GM15510 (cell line): ENCODE results near the gene NLGN1.

ENCODE experiments used
- POLR2A ChIP-seq: IDR thresholded peaks from 3 replicates; pipeline ENCODE4 v1.6.1; 2011; ENCODE audit warnings: borderline replicate concordance; ENCODE audit not compliant: insufficient read length; ENCODE audit errors: extremely low read depth

Gene NLGN1

GRCh38 chr3:173587055-173587454 is 189.5 kb downstream of the NLGN1 start:
- no peak for TF ChIP-seq POLR2A

GRCh38 chr3:173588556-173588955 is 191.0 kb downstream of the NLGN1 start:
- no peak for TF ChIP-seq POLR2A

GRCh38 chr3:173589116-173589515 is 191.6 kb downstream of the NLGN1 start:
- no peak for TF ChIP-seq POLR2A

GRCh38 chr3:173591401-173591800 is 193.9 kb downstream of the NLGN1 start:
- TF ChIP-seq POLR2A: no peak

GRCh38 chr3:173599673-173600072 is 202.1 kb downstream of the NLGN1 start:
- no peak for TF ChIP-seq POLR2A

- no peak for TF ChIP-seq POLR2A
These were observed 217.0 kb downstream of the NLGN1 start for GRCh38 chr3:173614522-173614921.

DNA sequence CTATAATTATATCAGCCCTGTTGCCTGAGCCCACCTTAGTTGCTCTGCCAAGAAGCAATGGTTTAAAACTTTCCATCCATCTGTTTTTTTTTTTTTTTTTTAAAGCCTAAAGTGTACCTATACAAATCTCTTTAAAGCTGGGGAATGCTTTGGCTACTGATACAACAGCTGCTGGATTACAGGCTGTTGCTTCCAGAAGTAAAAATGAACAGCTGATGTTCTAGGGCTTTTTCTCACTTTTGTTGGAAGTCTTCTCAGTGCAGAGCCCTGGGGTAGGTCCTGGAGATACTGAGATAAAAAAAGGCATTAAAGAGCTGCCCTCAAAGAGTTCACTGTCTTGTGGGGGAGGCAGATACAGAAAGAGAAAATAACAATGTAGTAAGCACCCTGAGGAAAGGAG is 218.1 kb downstream of the NLGN1 start:
- no peak for TF ChIP-seq POLR2A

DNA sequence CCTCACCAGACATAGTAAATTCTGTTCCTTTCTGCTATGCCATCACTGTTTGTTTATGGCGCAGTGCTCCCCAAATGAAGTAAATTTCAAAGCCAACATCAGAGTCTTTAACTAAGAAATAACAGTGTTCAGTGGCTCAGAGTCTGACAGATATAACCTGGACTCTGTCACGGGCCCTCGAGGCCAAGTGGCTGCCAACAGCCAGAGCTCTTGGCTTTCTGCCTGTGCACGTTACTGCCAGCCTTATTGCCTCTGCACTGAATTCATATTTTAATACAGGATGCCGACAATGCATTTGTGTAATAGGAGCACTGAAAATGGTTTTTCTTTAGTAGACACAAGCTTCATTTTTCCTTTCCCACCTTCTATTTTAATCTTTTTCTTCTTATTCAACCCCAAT is 219.9 kb downstream of the NLGN1 start:
- no peak for TF ChIP-seq POLR2A

DNA sequence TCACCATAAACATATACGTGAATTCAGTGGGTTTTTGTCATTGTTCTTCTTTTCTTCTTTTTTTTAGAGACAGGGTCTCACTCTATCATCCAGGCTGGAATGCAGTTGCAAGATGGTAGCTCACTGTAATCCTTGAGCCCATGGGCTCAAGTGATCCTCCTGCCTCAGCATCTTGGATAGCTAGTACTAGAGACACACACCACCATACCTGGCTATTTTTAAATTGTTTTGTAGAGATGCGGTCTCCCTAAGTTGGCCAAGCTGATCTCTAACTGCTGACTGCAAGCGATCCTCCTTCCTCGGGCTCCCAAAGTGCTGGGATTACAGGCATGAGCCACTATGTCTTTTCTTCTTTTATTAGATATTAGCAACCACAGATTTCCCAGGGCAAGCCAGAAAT is 220.6 kb downstream of the NLGN1 start:
- TF ChIP-seq POLR2A: no peak

DNA sequence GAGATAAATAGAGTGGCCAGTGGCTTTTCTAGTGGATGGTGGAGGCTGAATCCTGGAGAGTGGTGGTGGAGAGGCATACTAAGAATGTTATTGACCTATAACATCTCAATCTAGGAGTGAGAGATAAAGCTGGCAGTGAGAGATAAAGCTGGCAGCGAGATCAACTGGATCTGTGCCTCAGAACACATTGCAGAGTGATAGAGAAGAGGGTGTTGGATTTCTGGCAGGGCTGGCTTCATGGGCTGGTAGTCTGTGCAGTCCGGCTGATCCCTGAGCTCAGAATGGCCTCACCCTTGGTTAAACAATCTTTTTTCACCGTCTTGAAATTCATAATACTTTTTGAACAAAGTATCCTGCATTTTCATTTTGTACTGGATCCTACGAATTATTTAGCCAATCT is 221.2 kb downstream of the NLGN1 start:
- no peak for TF ChIP-seq POLR2A

DNA sequence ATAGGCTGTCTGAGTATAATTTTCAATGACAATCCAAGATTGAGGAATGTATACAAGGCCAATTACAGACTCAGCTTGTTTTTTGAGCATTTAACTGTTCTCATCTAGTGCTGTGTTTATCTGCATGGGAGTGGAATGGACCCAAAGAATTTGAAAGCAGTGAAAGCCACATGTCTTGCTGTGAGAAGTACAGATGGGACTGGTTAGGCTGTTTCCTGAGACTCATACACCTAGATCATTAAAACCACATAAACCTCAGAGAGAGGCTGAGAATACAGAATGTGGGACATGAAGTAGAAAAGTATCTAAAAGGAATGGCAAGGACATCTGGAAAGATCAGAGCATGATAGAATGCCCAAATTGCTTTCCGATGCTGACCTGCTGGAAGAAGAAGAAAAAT is 224.6 kb downstream of the NLGN1 start:
- TF ChIP-seq POLR2A: no peak

- no peak for TF ChIP-seq POLR2A
These were observed 226.5 kb downstream of the NLGN1 start for GRCh38 chr3:173624086-173624485.

GRCh38 chr3:173630849-173631248 is 233.3 kb downstream of the NLGN1 start:
- TF ChIP-seq POLR2A: no peak

GRCh38 chr3:173632945-173633344 is 235.4 kb downstream of the NLGN1 start:
- no peak for TF ChIP-seq POLR2A

DNA sequence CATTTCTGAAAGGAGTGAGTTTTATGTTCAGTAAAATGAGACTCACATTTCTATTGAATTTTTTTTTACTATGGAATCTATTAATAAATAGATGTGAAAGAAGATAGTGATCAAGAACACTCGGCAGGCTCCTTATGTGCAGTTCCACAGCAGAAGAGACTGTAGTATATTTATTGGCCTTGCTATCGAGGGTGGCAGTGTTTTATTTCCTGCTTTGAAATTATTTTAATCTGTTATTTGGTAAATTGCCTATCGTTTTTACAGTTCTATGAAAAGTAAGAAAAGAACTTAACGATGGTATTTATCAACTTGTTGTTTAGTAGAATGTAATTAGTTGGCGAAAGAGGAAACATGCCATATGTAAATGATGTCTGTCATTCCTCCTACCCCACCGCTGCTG is 238.3 kb downstream of the NLGN1 start:
- TF ChIP-seq POLR2A: no peak

DNA sequence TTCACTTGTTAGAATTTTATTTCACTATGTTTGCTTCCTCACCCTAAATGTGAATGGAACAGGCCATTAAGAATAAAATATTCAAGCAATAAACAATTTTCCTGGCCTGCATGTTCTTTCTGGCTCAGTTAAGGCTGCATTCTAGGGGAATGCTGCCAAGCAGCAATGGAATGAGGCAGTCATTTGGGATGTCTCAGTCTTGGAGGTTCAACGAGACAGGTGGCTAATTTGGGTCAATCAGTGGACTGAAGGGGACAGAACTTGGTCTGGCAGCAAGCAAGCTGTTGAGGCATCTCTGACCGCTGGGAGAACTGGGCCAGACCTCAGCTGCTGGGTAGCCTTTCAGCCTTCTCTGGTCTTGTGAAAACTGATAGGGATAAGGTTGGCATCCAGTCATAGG is 241.6 kb downstream of the NLGN1 start:
- TF ChIP-seq POLR2A: no peak

- no peak for TF ChIP-seq POLR2A
These were observed 244.2 kb downstream of the NLGN1 start for GRCh38 chr3:173641696-173642095.
